Gastroesophageal sphincter (tissue), 3 donors: ENCODE results near the gene ARHGAP27.

Experiments
- EP300 ChIP-seq: sonication (generic); formaldehyde crosslinking; IDR thresholded peaks from one replicate; pipeline ENCODE4 v1.6.1; 2017; ENCODE audit warnings: antibody characterized with exemption, mild to moderate bottlenecking
- TF ChIP-seq, protein P1 (sequence below), 4 experiments: fragments of 200-600 bp in 2 of 4; fragments of 450-650 bp in 2 of 4; sonication (generic) in 1 of 4; IDR thresholded peaks; one replicate each; pipeline ENCODE4 v1.5.1; 2017 to 2019; ENCODE audit warnings: antibody characterized with exemption in 4 of 4, mild to moderate bottlenecking in 2 of 4, moderate library complexity in 2 of 4

DNA sequence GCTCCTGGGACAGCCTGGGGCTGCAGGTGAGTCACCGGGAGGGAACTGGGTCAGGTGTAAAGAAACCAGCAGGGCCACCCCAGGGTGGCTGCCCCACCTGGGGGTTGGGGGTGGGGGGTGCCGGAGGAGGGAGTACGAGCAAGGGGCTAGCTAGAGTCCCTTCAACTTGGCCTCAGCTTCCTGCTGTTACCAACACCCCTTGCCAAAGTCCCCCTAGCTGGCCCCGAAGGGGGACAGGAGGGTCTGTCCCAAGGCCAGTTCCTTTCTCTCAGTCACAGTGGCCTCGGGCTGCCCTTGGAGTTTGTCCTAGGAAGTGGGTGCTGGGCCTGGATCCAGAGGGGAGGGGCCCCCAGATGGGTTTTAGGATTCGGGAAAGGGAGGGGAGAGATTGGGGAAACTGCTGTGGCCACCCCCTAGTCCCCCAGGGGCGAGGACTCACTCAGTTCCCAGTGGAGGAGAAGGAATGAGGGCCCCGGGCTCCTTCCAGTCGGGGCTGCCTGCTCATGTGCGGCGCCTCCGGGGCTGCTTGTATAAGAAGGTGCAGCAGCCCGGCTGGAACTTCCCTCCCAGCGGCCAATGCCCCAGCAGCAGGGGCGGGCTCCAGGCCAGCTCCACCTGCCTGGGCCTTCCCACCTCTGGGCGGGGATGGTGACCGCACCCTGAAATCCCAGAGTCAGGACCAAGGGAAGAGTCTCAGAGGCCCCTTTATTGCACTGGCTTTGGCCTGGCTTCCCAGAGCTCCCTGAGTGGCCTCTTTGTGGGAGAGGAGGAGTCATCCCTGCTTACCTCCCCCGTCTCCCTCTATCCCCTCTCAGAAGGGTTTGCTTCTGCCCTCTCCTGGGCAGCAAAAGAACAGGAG is 7.3 kb downstream of the ARHGAP27 start:
- TF ChIP-seq, protein P1, sequence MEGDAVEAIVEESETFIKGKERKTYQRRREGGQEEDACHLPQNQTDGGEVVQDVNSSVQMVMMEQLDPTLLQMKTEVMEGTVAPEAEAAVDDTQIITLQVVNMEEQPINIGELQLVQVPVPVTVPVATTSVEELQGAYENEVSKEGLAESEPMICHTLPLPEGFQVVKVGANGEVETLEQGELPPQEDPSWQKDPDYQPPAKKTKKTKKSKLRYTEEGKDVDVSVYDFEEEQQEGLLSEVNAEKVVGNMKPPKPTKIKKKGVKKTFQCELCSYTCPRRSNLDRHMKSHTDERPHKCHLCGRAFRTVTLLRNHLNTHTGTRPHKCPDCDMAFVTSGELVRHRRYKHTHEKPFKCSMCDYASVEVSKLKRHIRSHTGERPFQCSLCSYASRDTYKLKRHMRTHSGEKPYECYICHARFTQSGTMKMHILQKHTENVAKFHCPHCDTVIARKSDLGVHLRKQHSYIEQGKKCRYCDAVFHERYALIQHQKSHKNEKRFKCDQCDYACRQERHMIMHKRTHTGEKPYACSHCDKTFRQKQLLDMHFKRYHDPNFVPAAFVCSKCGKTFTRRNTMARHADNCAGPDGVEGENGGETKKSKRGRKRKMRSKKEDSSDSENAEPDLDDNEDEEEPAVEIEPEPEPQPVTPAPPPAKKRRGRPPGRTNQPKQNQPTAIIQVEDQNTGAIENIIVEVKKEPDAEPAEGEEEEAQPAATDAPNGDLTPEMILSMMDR (IDR thresholded peaks at IDR 0.05) = no peak
- TF ChIP-seq EP300 = no peak
